Keratinocyte (primary cell): Measurements from ENCODE around the gene RNF130. TPM values are rescaled to one million over a fixed set of nuclear protein-coding genes. Genes with fewer than 3 reads are reported as not detected.

Experiments
- DNase-seq: peaks from one replicate; pipeline ENCODE4 v3.0.0-alpha.2; 2011; ENCODE audit warnings: low read depth, missing footprints, low spot score
- FAIRE-seq: peaks from 2 replicates; lab custom pipeline; 2011; peaks lifted over from hg19 to GRCh38; lab: Jason Lieb, UNC
- H2AFZ ChIP-seq: 2 replicates; pipeline ENCODE4 v1.6.0; 2012; ENCODE audit warnings: low read length, control low read depth, inconsistent platforms; ENCODE audit not compliant: control insufficient read depth
- H3K27ac ChIP-seq: 2 replicates; pipeline ENCODE4 v1.5.1; 2011; ENCODE audit warnings: low read length; ENCODE audit not compliant: control insufficient read depth, insufficient read depth
- H3K27me3 ChIP-seq: 3 replicates; pipeline ENCODE4 v1.6.0; 2011; ENCODE audit warnings: low read length; ENCODE audit not compliant: control insufficient read depth, insufficient read depth; ENCODE audit errors: extremely low read depth
- H3K36me3 ChIP-seq, 2 experiments: 2 replicates in 1 of 2; 3 replicates in 1 of 2; pipeline ENCODE4 v1.5.1; 2011; ENCODE audit warnings: low read length in 2 of 2, mild to moderate bottlenecking in 1 of 2; ENCODE audit not compliant: control insufficient read depth in 2 of 2, insufficient read depth in 2 of 2; ENCODE audit errors: extremely low read depth in 1 of 2
- H3K4me1 ChIP-seq: 3 replicates; pipeline ENCODE4 v1.5.1; 2011; ENCODE audit warnings: low read length; ENCODE audit not compliant: control insufficient read depth, insufficient read depth; ENCODE audit errors: extremely low read depth
- H3K4me2 ChIP-seq: 3 replicates; pipeline ENCODE4 v1.6.0; 2011; ENCODE audit warnings: low read depth, low read length; ENCODE audit not compliant: control insufficient read depth, insufficient read depth; ENCODE audit errors: extremely low read depth
- H3K4me3 ChIP-seq, 3 experiments: fragments of 200-600 bp in 1 of 3; sonication (generic) in 1 of 3; 2 replicates in 2 of 3; 3 replicates in 1 of 3; pipeline ENCODE4 v1.5.1; 2011 to 2016; ENCODE audit warnings: low read length in 3 of 3, mild to moderate bottlenecking in 3 of 3, control low read depth in 2 of 3, inconsistent platforms in 1 of 3, low read depth in 1 of 3, mixed read lengths in 1 of 3, mixed run types in 1 of 3, moderate library complexity in 1 of 3; ENCODE audit not compliant: control insufficient read depth in 2 of 3, insufficient read depth in 2 of 3; ENCODE audit errors: extremely low read depth in 1 of 3
- H3K79me2 ChIP-seq: 2 replicates; pipeline ENCODE4 v1.6.0; 2012; ENCODE audit warnings: low read length; ENCODE audit not compliant: control insufficient read depth, insufficient read depth
- H3K9ac ChIP-seq: 3 replicates; pipeline ENCODE4 v1.6.0; 2011; ENCODE audit warnings: low read length; ENCODE audit not compliant: control insufficient read depth, insufficient read depth; ENCODE audit errors: extremely low read depth
- H3K9me1 ChIP-seq: 3 replicates; pipeline ENCODE4 v1.6.0; 2011; ENCODE audit warnings: low read length; ENCODE audit not compliant: control insufficient read depth, insufficient read depth; ENCODE audit errors: extremely low read depth
- H3K9me3 ChIP-seq: 2 replicates; pipeline ENCODE4 v1.5.1; 2012; ENCODE audit warnings: low read depth, low read length; ENCODE audit not compliant: control insufficient read depth
- H4K20me1 ChIP-seq: 3 replicates; pipeline ENCODE4 v1.6.0; 2011; ENCODE audit warnings: low read length; ENCODE audit not compliant: control insufficient read depth, insufficient read depth; ENCODE audit errors: extremely low read depth
- EZH2 ChIP-seq: IDR thresholded peaks from one replicate; pipeline ENCODE4 v1.6.1; 2012; ENCODE audit warnings: inconsistent platforms, mild to moderate bottlenecking, low read length, moderate library complexity
- dilution Hi-C: fragments of 300-500 bp; cut with MboI; formaldehyde crosslinking; loops from one replicate; pipeline ENCODE4 v1.7.0; 2020; ENCODE audit warnings: low sequenced_read_pairs; ENCODE audit not compliant: extremely low pct_ligation_motif_present
- polyA plus RNA-seq, 5 experiments: library from polyadenylated mRNA; depleted of rRNA in 3 of 5; stranded (reverse) in 3 of 5; stranded (forward) in 1 of 5; unstranded in 1 of 5; fragments of >200 nt; gene quantifications; 1 replicate in 1 of 5; 2 replicates in 3 of 5; 3 replicates in 1 of 5; pipeline versions ENCODE4 v1.2.1 to v1.2.3, GENCODE V29; 2011 to 2012; ENCODE audit warnings: missing spikeins in 2 of 5, low read depth in 1 of 5, low replicate concordance in 1 of 5
- TF ChIP-seq, protein P1 (sequence below), 3 experiments: IDR thresholded peaks in 1 of 3; conservative IDR thresholded peaks in 1 of 3; optimal IDR thresholded peaks in 1 of 3; 2 replicates in 2 of 3; 3 replicates in 1 of 3; pipeline versions ENCODE3 to v1.5.1; 2011; ENCODE audit warnings: low read length in 3 of 3, mild to moderate bottlenecking in 3 of 3, moderate library complexity in 2 of 3, control low read depth in 1 of 3, inconsistent platforms in 1 of 3; ENCODE audit not compliant: insufficient read depth in 2 of 3; ENCODE audit errors: extremely low read depth in 1 of 3

The RNF130 gene
- polyA plus RNA-seq, 1 donor (not counting 4 experiments of a cell fraction or from before 2014, with no cell fraction given): 20.0 TPM

DNA sequence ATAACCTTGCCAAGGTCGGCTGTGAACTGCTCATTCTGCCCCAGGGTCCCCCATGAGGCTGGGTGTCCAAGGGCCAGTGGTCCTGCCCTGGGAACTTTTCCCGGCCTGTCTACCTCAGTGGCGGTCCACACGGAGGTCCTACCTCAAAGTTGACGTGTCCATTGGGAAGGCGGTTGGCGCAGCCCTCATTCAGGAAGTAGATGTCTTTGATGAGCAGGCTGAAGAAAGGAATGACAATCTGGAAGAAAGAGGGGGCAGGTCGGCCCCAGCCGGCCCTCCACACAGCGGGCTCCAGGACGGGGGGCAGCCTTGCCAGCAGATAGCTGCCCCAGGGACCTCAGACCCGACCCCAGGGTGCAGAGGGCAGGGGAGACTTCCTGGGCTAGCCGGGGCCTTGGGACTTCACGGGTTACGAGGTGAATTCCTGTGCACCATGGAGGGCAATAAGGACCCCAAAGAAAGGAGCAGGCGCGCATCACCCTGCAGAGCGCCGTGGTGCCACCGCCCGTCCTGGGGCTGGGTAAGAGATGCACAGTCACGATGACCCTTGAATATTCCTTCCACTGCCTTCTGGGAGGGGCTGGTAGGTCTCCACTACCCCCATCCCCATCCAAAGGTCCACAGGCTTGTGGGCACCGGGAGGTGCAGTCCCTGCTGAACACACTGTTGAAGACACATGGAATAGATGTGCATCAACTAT, 42.9 kb upstream of the RNF130 start:
- H3K9me3 ChIP-seq: no peaks in the 10 kb centered on the region
- H3K4me2 ChIP-seq: no peak overlapping the region
- H3K36me3 ChIP-seq: no peaks in the 10 kb centered on the region
- no peaks in the 10 kb centered on the region for H3K9me1 ChIP-seq
- no peak overlapping the region for H2AFZ ChIP-seq
- no peaks in the 10 kb centered on the region for H4K20me1 ChIP-seq
- no peaks in the 10 kb centered on the region for H3K79me2 ChIP-seq
- TF ChIP-seq, protein P1, sequence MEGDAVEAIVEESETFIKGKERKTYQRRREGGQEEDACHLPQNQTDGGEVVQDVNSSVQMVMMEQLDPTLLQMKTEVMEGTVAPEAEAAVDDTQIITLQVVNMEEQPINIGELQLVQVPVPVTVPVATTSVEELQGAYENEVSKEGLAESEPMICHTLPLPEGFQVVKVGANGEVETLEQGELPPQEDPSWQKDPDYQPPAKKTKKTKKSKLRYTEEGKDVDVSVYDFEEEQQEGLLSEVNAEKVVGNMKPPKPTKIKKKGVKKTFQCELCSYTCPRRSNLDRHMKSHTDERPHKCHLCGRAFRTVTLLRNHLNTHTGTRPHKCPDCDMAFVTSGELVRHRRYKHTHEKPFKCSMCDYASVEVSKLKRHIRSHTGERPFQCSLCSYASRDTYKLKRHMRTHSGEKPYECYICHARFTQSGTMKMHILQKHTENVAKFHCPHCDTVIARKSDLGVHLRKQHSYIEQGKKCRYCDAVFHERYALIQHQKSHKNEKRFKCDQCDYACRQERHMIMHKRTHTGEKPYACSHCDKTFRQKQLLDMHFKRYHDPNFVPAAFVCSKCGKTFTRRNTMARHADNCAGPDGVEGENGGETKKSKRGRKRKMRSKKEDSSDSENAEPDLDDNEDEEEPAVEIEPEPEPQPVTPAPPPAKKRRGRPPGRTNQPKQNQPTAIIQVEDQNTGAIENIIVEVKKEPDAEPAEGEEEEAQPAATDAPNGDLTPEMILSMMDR (optimal IDR thresholded peaks at IDR 0.05 in 1 of 3, IDR thresholded peaks at IDR 0.05 in 1 of 3, conservative IDR thresholded peaks at IDR 0.05 in 1 of 3; ENCODE audit: extremely low read depth in 1 of 3, insufficient read depth in 2 of 3, low read length in 3 of 3): no peak
- no peak for TF ChIP-seq EZH2
- DNase-seq (no peak), FAIRE-seq (no peak)
- no peaks in the 10 kb centered on the region for H3K4me1 ChIP-seq
- no peak overlapping the region for H3K9ac ChIP-seq
- H3K27ac ChIP-seq: no peak overlapping the region
- no peaks in the 10 kb centered on the region for H3K27me3 ChIP-seq
- no peak overlapping the region for H3K4me3 ChIP-seq
- dilution Hi-C loops: no loop called here

DNA sequence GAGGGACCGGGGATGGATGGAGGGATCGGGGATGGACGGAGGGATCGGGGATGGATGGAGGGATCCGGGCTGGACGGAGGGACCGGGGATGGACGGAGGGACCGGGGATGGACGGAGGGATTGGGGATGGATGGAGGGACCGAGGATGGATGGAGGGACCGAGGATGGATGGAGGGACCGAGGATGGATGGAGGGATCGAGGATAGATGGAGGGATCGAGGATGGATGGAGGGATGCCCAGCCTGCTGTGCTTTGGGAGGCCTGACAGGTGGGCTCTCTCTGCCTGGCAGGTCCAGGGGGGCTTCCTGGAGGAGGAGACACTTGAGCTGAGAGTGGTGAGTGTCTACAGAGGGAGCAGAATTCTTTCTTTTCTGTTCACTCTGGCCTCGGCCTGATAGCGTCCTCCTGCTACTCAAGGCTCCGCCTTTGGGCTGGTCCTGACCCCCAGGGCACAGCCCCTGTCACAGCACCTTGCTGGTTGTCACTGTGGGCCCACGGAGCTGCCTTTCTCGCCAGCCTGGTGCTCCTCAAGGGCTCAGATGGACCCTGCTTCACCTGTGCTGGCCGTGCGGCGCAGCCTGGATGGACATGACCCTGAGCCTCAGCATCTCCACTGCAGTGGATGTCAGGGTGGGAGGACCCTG, 42.2 kb upstream of the RNF130 start:
- Histone ChIP-seq H2AFZ (no peak overlapping the region), H3K36me3 (no peaks in the 10 kb centered on the region), H3K4me2 (no peak overlapping the region), H3K4me1 (no peaks in the 10 kb centered on the region), H3K79me2 (no peaks in the 10 kb centered on the region), H4K20me1 (no peaks in the 10 kb centered on the region), H3K9me1 (no peaks in the 10 kb centered on the region), H3K27ac (no peak overlapping the region), H3K4me3 (no peak overlapping the region), H3K9me3 (no peaks in the 10 kb centered on the region), H3K9ac (no peak overlapping the region), H3K27me3 (no peaks in the 10 kb centered on the region)
- FAIRE-seq (no peak), DNase-seq (no peak)
- dilution Hi-C loops: no loop called here
- TF ChIP-seq, protein P1 (optimal IDR thresholded peaks at IDR 0.05 in 1 of 3, IDR thresholded peaks at IDR 0.05 in 1 of 3, conservative IDR thresholded peaks at IDR 0.05 in 1 of 3; ENCODE audit: extremely low read depth in 1 of 3, insufficient read depth in 2 of 3, low read length in 3 of 3): no peak
- no peak for TF ChIP-seq EZH2
